ENCODE data around the gene APOA4.

Gene APOA4

GRCh38 chr11:116773203-116774097 is 49.7 kb downstream of the APOA4 start:
- FAIRE-seq = no peak

GRCh38 chr11:116772443-116773202 is 50.5 kb downstream of the APOA4 start, which contains the start of gene BUD13:
TSS of gene BUD13 (minus strand) at chr11:116772987. CDS start at chr11:116772964, 23 bp downstream.
- FAIRE-seq = no peak

- no peak for FAIRE-seq
Measured at GRCh38 chr11:116771935-116772334, 51.2 kb downstream of the APOA4 start.

Measured in A204.1 (cell line).